NCI-H510A (cell line): ENCODE measurements around the gene DENND2A.
A peak's percentile ranks its signal among the peaks of the same experiment; 100 is the strongest.
"Not testable (repeated sequence)": the region's sequence is repeated elsewhere in the genome, so short reads cannot be mapped to it uniquely, and the experiment has no call there.

Source experiments
- DNase-seq: peaks from one replicate; lab custom pipeline; 2025; lab: John Stamatoyannopoulos, UW

Gene DENND2A

DNA sequence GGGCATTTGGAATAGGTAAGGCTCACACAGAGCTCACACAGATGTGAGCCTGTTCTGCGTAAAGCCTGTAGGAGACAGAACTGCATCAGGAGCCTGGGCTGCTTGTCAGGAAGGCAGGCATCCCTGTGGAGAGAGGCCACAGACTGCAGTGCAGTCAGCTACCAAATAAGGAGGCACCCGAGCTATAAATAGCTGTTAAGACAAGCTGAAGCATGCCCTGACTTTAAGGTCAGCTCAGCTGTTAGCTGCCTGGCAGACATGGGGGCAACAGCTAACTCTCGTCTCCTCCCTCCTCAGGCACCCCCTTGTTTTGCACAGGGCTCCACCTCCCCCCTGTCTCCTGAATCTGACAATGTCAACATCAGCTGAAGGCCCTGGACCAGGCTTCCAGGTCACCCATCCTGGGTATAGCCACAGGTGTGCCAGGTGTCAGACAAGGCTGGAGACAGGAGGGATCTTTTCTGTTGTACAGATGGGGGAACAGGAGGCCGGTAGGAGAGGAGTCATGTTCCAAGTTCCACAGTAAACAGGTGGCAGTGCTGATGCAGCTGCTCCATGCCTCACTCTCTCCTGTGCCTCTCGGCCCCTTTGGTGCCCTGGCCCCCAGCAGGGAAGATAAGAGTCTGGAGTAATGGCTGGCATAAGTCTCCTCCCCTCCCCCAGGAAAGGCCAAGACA, 133.7 kb downstream of the DENND2A start:
- peak; percentile 89 for DNase-seq

GRCh38 chr7:140501966-140502365, 138.6 kb downstream of the DENND2A start:
- peak; percentile 22 for DNase-seq

- DNase-seq: not testable (repeated sequence)
Observed at GRCh38 chr7:140497807-140498206, 142.8 kb downstream of the DENND2A start.

- no peak for DNase-seq
Observed at GRCh38 chr7:140497241-140497769, 143.3 kb downstream of the DENND2A start.

GRCh38 chr7:140495514-140496097, 145.0 kb downstream of the DENND2A start:
- no peak for DNase-seq

DNA sequence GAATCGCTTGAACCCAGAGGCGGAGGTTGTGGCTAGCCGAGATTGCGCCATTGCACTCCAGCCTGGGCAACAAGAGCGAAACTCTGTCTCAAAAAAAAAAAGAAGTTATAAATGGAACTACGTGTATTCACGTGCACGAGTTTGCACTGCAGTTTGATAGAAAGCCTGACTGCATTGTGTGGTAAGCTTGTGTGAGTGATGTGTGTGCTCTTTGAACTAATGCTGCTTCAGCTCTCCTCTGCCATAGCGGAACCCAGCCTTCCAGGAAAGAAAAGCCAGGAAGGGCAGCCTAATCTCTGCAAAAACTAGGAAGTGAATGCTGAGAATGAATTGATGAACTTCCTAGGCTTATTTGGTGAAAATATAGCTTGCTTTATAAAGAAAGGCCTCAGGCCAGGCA, 145.7 kb downstream of the DENND2A start:
- DNase-seq: no peak

- no peak for DNase-seq
Observed at GRCh38 chr7:140489026-140489359, 151.6 kb downstream of the DENND2A start.

GRCh38 chr7:140485500-140486265, 154.9 kb downstream of the DENND2A start:
- no peak for DNase-seq

DNA sequence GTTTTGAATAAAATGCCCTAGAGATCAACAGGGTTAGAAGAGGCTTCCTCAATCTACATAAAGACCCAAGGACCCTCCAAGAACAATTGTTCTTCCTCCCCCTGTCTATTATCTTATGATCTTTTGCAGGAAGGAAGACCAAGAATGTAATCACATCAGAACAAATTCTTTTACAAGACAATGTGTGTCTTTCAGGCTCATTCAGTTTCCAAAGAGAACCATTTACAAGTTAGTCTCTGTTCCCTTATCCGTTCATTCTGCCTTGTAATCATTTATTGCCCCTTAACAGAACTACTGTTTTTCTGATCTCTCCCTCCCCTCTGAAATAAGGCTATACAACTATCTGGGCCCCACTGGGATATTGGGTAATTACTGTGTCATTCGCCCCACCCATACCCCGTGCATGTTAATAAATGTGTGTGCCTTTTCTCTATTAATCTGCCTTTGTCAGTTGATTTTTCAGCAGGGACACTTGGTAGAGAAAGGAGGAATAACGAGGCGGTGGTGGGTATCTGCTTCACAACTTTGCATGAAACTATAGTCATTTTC, 155.6 kb downstream of the DENND2A start:
- no peak for DNase-seq

- no peak for DNase-seq
Observed at GRCh38 chr7:140484479-140484878, 156.1 kb downstream of the DENND2A start.

GRCh38 chr7:140479739-140480084, 160.9 kb downstream of the DENND2A start:
- no peak for DNase-seq

- DNase-seq: peak; percentile 95
Observed at GRCh38 chr7:140479062-140479738, 161.4 kb downstream of the DENND2A start, which contains the start of gene MKRN1. Gene MKRN1 (minus strand): TSS chr7:140479505. CDS start chr7:140479344, 161 bp downstream.

- DNase-seq: no peak
Observed at GRCh38 chr7:140478246-140479061, 162.2 kb downstream of the DENND2A start.

- no peak for DNase-seq
Observed at GRCh38 chr7:140476698-140477261, 163.8 kb downstream of the DENND2A start.

DNA sequence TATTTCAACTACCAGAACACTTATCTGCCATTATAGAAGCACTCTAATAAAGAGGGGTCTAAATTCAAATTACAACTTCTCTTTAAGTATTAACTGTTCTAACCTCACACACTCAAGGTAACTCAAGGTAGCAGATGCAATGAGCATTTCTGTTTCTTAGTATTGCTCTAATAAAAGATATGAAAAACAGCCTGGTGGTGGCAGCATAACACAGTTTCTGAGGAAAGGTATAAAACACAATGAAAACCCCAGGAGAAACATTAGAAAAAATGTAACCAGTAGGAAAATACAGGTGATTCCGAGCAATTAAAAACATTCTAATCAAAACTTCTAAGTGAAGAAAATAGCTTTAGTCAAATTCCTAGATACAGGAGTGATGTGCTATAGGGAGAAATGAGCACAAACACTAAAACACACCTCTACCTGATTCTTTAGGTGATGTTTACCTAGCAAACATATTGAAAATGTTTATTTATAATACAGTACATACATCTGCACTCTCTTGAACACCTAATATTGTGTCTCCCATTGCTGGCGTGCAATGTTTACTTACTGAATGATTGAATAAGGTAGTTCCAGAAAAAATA, 164.8 kb downstream of the DENND2A start:
- DNase-seq: peak; percentile 26
